Activated CD8-positive, alpha-beta memory T cell treated with anti-CD3 and anti-CD28 coated beads, Interleukin-2, amount 50 U/mL, for 24 hours (primary cell): ENCODE results near the gene FGF9.

ENCODE experiments used
- DNase-seq: peaks from one replicate; pipeline ENCODE4 v3.0.0-alpha.2; 2020; ENCODE audit errors: extremely low read depth

FGF9 gene

GRCh38 chr13:21674490-21675009 is 3.7 kb downstream of the FGF9 start:
- no peak for DNase-seq

GRCh38 chr13:21675095-21675991 is 4.5 kb downstream of the FGF9 start:
- DNase-seq: no peak

- DNase-seq: no peak
Observed at GRCh38 chr13:21676611-21677021, 5.7 kb downstream of the FGF9 start.

GRCh38 chr13:21677075-21677623 is 6.3 kb downstream of the FGF9 start:
- no peak for DNase-seq

GRCh38 chr13:21683034-21683733 is 12.3 kb downstream of the FGF9 start:
- no peak for DNase-seq

- DNase-seq: no peak
Observed at GRCh38 chr13:21684576-21684975, 13.7 kb downstream of the FGF9 start.

- DNase-seq: no peak
Observed at GRCh38 chr13:21685485-21686064, 14.7 kb downstream of the FGF9 start.

- DNase-seq: no peak
Observed at GRCh38 chr13:21686751-21687391, 16.0 kb downstream of the FGF9 start.

- DNase-seq: no peak
Observed at GRCh38 chr13:21688056-21688455, 17.2 kb downstream of the FGF9 start.

GRCh38 chr13:21689097-21689496 is 18.2 kb downstream of the FGF9 start:
- no peak for DNase-seq

GRCh38 chr13:21690955-21691354 is 20.1 kb downstream of the FGF9 start:
- DNase-seq: no peak

GRCh38 chr13:21691500-21691899 is 20.6 kb downstream of the FGF9 start:
- DNase-seq: no peak

GRCh38 chr13:21691928-21692327 is 21.1 kb downstream of the FGF9 start:
- DNase-seq: no peak

- no peak for DNase-seq
Observed at GRCh38 chr13:21694831-21695230, 24.0 kb downstream of the FGF9 start.

- DNase-seq: no peak
Observed at GRCh38 chr13:21695546-21695945, 24.7 kb downstream of the FGF9 start.

- no peak for DNase-seq
Observed at GRCh38 chr13:21696865-21697448, 26.1 kb downstream of the FGF9 start.

GRCh38 chr13:21698817-21699679 is 28.2 kb downstream of the FGF9 start:
- no peak for DNase-seq

GRCh38 chr13:21701460-21701859 is 30.6 kb downstream of the FGF9 start:
- DNase-seq: no peak

- DNase-seq: no peak
Observed at GRCh38 chr13:21703846-21704245, 33.0 kb downstream of the FGF9 start.

GRCh38 chr13:21707586-21707985 is 36.7 kb downstream of the FGF9 start:
- DNase-seq: no peak
